GM12878 (cell line): ENCODE results near the gene RSPRY1.

ENCODE experiments used
- BRCA1 ChIP-seq: IDR thresholded peaks from 2 replicates; pipeline ENCODE4 v1.6.1; 2011; ENCODE audit warnings: low read depth, low read length, improper control_type of control experiment
- CBFB ChIP-seq: IDR thresholded peaks from 2 replicates; pipeline ENCODE4 v1.6.1; 2016; ENCODE audit warnings: antibody characterized with exemption, low read depth
- CREM ChIP-seq: IDR thresholded peaks from 2 replicates; pipeline ENCODE4 v1.6.1; 2014; ENCODE audit warnings: antibody characterized with exemption, low read depth
- JUND ChIP-seq: IDR thresholded peaks from 2 replicates; pipeline ENCODE4 v1.6.1; 2012; ENCODE audit warnings: low read depth, mild to moderate bottlenecking, low read length, improper control_type of control experiment, moderate library complexity
- POLR2A ChIP-seq: IDR thresholded peaks from 2 replicates; pipeline ENCODE4 v1.6.1; 2011; ENCODE audit warnings: low read depth, mild to moderate bottlenecking, low read length
- POLR2AphosphoS5 ChIP-seq: IDR thresholded peaks from 2 replicates; pipeline ENCODE4 v1.6.1; 2011; ENCODE audit warnings: mild to moderate bottlenecking, low read length, inconsistent platforms
- SP1 ChIP-seq: IDR thresholded peaks from one replicate; pipeline ENCODE4 v1.6.1; 2011; ENCODE audit warnings: low read depth, low read length
- USF1 ChIP-seq: IDR thresholded peaks from 2 replicates; pipeline ENCODE4 v1.6.1; 2011; ENCODE audit warnings: borderline replicate concordance, low read depth, mild to moderate bottlenecking, moderate library complexity, mixed read lengths, low read length; ENCODE audit not compliant: insufficient read depth; ENCODE audit errors: extremely low read length
- TF ChIP-seq, protein P1 (sequence below), 3 experiments: IDR thresholded peaks in 2 of 3; conservative IDR thresholded peaks in 1 of 3; 2 replicates each; pipeline ENCODE4 v1.5.1; 2011; ENCODE audit warnings: low read depth in 3 of 3, low read length in 3 of 3, mild to moderate bottlenecking in 3 of 3, control low read depth in 2 of 3, moderate library complexity in 2 of 3, inconsistent platforms in 1 of 3, mixed read lengths in 1 of 3; ENCODE audit not compliant: control insufficient read depth in 2 of 3, insufficient read depth in 1 of 3; ENCODE audit errors: extremely low read depth in 1 of 3

GRCh38 chr16:57277586-57277985 is 91.5 kb downstream of the RSPRY1 start:
- TF ChIP-seq USF1: no peak
- TF ChIP-seq, protein P1, sequence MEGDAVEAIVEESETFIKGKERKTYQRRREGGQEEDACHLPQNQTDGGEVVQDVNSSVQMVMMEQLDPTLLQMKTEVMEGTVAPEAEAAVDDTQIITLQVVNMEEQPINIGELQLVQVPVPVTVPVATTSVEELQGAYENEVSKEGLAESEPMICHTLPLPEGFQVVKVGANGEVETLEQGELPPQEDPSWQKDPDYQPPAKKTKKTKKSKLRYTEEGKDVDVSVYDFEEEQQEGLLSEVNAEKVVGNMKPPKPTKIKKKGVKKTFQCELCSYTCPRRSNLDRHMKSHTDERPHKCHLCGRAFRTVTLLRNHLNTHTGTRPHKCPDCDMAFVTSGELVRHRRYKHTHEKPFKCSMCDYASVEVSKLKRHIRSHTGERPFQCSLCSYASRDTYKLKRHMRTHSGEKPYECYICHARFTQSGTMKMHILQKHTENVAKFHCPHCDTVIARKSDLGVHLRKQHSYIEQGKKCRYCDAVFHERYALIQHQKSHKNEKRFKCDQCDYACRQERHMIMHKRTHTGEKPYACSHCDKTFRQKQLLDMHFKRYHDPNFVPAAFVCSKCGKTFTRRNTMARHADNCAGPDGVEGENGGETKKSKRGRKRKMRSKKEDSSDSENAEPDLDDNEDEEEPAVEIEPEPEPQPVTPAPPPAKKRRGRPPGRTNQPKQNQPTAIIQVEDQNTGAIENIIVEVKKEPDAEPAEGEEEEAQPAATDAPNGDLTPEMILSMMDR (IDR thresholded peaks at IDR 0.05 in 2 of 3, conservative IDR thresholded peaks at IDR 0.05 in 1 of 3; ENCODE audit: control insufficient read depth in 2 of 3, extremely low read depth in 1 of 3, insufficient read depth in 1 of 3, low read depth in 3 of 3, low read length in 3 of 3): no peak
- no peak for TF ChIP-seq BRCA1
- no peak for TF ChIP-seq SP1
- TF ChIP-seq JUND: no peak
- TF ChIP-seq POLR2A: no peak
- TF ChIP-seq POLR2AphosphoS5: no peak
- TF ChIP-seq CBFB: no peak
- no peak for TF ChIP-seq CREM
